ENCODE results near the gene EIF2D.

GRCh38 chr1:206657751-206658150 lies 45.5 kb upstream of the EIF2D start:
- no peak for TF ChIP-seq CTCF (conservative IDR thresholded peaks at IDR 0.05; ENCODE audit: low read depth, low read length)
- TF ChIP-seq EZH2 (IDR thresholded peaks at IDR 0.05; ENCODE audit: low read length, unreplicated experiment): no peak

Data from PC-3 (cell line).